ENCODE results near the gene MED14.

- TF ChIP-seq CTCF (IDR thresholded peaks at IDR 0.05; ENCODE audit: low read depth, low read length) (peak; percentile 23; the same call in 1 of the 2 replicates), EZH2phosphoT487 (IDR thresholded peaks at IDR 0.05; ENCODE audit: low read depth) (no peak)
Observed at GRCh38 chrX:40663880-40664630, 71.3 kb downstream of the MED14 start.

Measured in OCI-LY3 (cell line).